ENCODE results near the gene COPG1. TPM values are rescaled to one million over a fixed set of nuclear protein-coding genes. Genes with fewer than 3 reads are reported as not detected.

The COPG1 gene
- total and polyA plus RNA-seq, 9 of the 15 experiments (the other 6 are each of a cell fraction or from before 2014, with no cell fraction given): 40.3 to 105 (median 62.4) TPM

DNA sequence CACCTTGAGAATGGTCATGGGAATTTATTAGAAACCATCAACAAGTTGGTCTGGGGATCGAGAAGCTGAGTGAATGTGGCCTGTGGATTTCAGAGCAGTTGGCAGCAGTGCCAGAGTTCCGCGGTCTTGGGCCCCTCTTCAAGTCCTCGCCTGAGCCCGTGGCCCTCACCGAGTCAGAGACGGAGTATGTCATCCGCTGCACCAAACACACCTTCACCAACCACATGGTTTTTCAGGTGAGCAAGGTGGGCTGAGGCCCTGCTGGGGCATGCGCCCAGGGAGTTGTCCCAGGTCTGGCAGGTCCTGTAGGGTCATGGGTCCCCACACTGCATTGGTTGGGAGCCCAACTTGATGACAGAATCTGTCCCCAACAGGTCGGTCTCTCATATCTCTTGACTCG, 22.3 kb downstream of the COPG1 start:
- H3K36me3 ChIP-seq (ENCODE audit: control insufficient read depth, insufficient read depth, low read length): peaks cover 95% of the 10 kb centered on the region
- no peaks in the 10 kb centered on the region for H3K79me2 ChIP-seq (ENCODE audit: control insufficient read depth, insufficient read depth, low read length)
- H3K4me1 ChIP-seq (replicated peaks in 1 of 2; ENCODE audit: control insufficient read depth in 2 of 2, insufficient read depth in 2 of 2, low read length in 2 of 2): no peaks in the 10 kb centered on the region
- no peak overlapping the region for H3K4me2 ChIP-seq (ENCODE audit: insufficient read depth, low read length)
- H2AFZ ChIP-seq (ENCODE audit: low read depth, low read length): no peak overlapping the region
- H4K20me1 ChIP-seq (replicated peaks; ENCODE audit: control insufficient read depth, insufficient read depth, low read length): no peaks in the 10 kb centered on the region
- in situ Hi-C loops (cut with MboI) (no loop called here), intact Hi-C loops (cut with micrococcal nuclease) (no loop called here)
- H3K4me3 ChIP-seq: no peak overlapping the region
- BruUV-seq (replicated peaks): no TSS peak
- POLR2A ChIA-PET: interaction anchor here (0.9 to 2.7 kb wide), 3 partner anchors 8 to 22 kb away, joined by 4 to 13 read pairs (median 11); partner anchors contain the start of gene COPG1
- no peaks in the 10 kb centered on the region for H3K9me1 ChIP-seq (ENCODE audit: control insufficient read depth, insufficient read depth, low read length)
- no peak for FAIRE-seq
- CTCF ChIA-PET (ENCODE audit: low intra/inter-chr PET ratio): no interaction called here
- 98% methylated on average over 7 of the region's 11 CpGs for WGBS (ENCODE audit: insufficient coverage, low coverage, missing lambda C conversion rate)
- no peak for DNase-seq (ENCODE audit: extremely low read depth in 1 of 4, low spot score in 3 of 4)
- H3K27ac ChIP-seq (ENCODE audit: extremely low read depth, low read depth, low read length): no peak overlapping the region
- TF ChIP-seq PHF21A (IDR thresholded peaks at IDR 0.05; ENCODE audit: borderline replicate concordance, low read depth) (no peak), ZKSCAN1 (IDR thresholded peaks at IDR 0.05; ENCODE audit: low read depth, low read length) (no peak), ZBTB1 (CRISPR knock-in tag; IDR thresholded peaks at IDR 0.05; ENCODE audit: borderline replicate concordance, low read depth) (no peak), RBFOX2 (IDR thresholded peaks at IDR 0.05; ENCODE audit: low read depth, low read length) (peak; percentile 25; the same call in 1 of the 2 replicates), U2AF2 (optimal IDR thresholded peaks at IDR 0.05; ENCODE audit: low read depth, low read length) (no peak), POLR2G (IDR thresholded peaks at IDR 0.05; ENCODE audit: low read depth, low read length) (peak; percentile 55), GATAD2B (IDR thresholded peaks at IDR 0.05; ENCODE audit: borderline replicate concordance) (no peak)
- TF ChIP-seq, protein P1, sequence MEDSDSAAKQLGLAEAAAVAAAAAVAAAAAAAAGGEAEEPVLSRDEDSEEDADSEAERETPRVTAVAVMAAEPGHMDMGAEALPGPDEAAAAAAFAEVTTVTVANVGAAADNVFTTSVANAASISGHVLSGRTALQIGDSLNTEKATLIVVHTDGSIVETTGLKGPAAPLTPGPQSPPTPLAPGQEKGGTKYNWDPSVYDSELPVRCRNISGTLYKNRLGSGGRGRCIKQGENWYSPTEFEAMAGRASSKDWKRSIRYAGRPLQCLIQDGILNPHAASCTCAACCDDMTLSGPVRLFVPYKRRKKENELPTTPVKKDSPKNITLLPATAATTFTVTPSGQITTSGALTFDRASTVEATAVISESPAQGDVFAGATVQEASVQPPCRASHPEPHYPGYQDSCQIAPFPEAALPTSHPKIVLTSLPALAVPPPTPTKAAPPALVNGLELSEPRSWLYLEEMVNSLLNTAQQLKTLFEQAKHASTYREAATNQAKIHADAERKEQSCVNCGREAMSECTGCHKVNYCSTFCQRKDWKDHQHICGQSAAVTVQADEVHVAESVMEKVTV (CRISPR knock-in tag; IDR thresholded peaks at IDR 0.05): no peak
- no peaks in the 10 kb centered on the region for H3K9me3 ChIP-seq (replicated peaks; ENCODE audit: control insufficient read depth, insufficient read depth, low read depth, low read length)
- H3K27me3 ChIP-seq (ENCODE audit: control insufficient read depth in 2 of 2, insufficient read depth in 2 of 2, low read length in 2 of 2): no peaks in the 10 kb centered on the region
- ATAC-seq: no peak
- H3K9ac ChIP-seq (ENCODE audit: insufficient read depth in 1 of 2, low read depth in 2 of 2, low read length in 2 of 2): peak overlapping the region in 1 of 2 experiments; percentile 47; a peak in 1 of 4 replicates

Measured in K562 (cell line).